Activated CD8-positive, alpha-beta memory T cell treated with anti-CD3 and anti-CD28 coated beads, Interleukin-2, amount 50 U/mL, for 48 hours (primary cell): ENCODE data around the gene BARHL1.

Experiments
- DNase-seq: peaks from one replicate; pipeline ENCODE4 v3.0.0-alpha.2; 2020

The BARHL1 gene

GRCh38 chr9:132582276-132582785 lies at the start of gene BARHL1:
Gene BARHL1, plus strand, starts transcription at chr9:132582606. Its CDS starts 192 bp downstream, at chr9:132582798.
- no peak for DNase-seq

GRCh38 chr9:132534832-132535231 lies 47.6 kb upstream of the BARHL1 start:
- DNase-seq, result no peak

GRCh38 chr9:132536124-132536523 lies 46.3 kb upstream of the BARHL1 start:
- no peak for DNase-seq

GRCh38 chr9:132537352-132537751 lies 45.1 kb upstream of the BARHL1 start:
- no peak for DNase-seq

GRCh38 chr9:132538071-132538470 lies 44.3 kb upstream of the BARHL1 start:
- DNase-seq, result no peak

- no peak for DNase-seq
Measured at GRCh38 chr9:132539096-132539495, 43.3 kb upstream of the BARHL1 start.

- no peak for DNase-seq
Measured at GRCh38 chr9:132541051-132541450, 41.4 kb upstream of the BARHL1 start.

- DNase-seq, result no peak
Measured at GRCh38 chr9:132541870-132542830, 40.3 kb upstream of the BARHL1 start.

GRCh38 chr9:132543251-132543650 lies 39.2 kb upstream of the BARHL1 start:
- no peak for DNase-seq

- DNase-seq, result no peak
Measured at GRCh38 chr9:132543960-132544359, 38.4 kb upstream of the BARHL1 start.

GRCh38 chr9:132545578-132545977 lies 36.8 kb upstream of the BARHL1 start:
- DNase-seq, result no peak

- no peak for DNase-seq
Measured at GRCh38 chr9:132546148-132547051, 36.0 kb upstream of the BARHL1 start.

GRCh38 chr9:132547052-132547431 lies 35.4 kb upstream of the BARHL1 start:
- no peak for DNase-seq

GRCh38 chr9:132547436-132547835 lies 35.0 kb upstream of the BARHL1 start:
- no peak for DNase-seq

- no peak for DNase-seq
Measured at GRCh38 chr9:132547976-132548730, 34.3 kb upstream of the BARHL1 start.

GRCh38 chr9:132548751-132549640 lies 33.4 kb upstream of the BARHL1 start:
- no peak for DNase-seq

GRCh38 chr9:132551556-132551955 lies 30.9 kb upstream of the BARHL1 start:
- DNase-seq, result no peak

GRCh38 chr9:132552041-132552440 lies 30.4 kb upstream of the BARHL1 start:
- no peak for DNase-seq

GRCh38 chr9:132554755-132555154 lies 27.7 kb upstream of the BARHL1 start:
- no peak for DNase-seq

GRCh38 chr9:132555528-132555927 lies 26.9 kb upstream of the BARHL1 start:
- no peak for DNase-seq

- DNase-seq, result no peak
Measured at GRCh38 chr9:132556235-132556634, 26.2 kb upstream of the BARHL1 start.

- DNase-seq, result no peak
Measured at GRCh38 chr9:132556714-132557113, 25.7 kb upstream of the BARHL1 start.
